Fibroblast of lung (primary cell): ENCODE results near the gene CCSER2. TPM values are rescaled to one million over a fixed set of nuclear protein-coding genes. Genes with fewer than 3 reads are reported as not detected.

Experiments
- DNase-seq, 2 donors: peaks; one replicate each; pipeline versions ENCODE4 v3.0.0 to v3.0.0-alpha.2; 2010; ENCODE audit warnings: low read depth in 2 of 2
- H2AFZ ChIP-seq: 2 replicates; pipeline ENCODE4 v1.5.1; 2012; ENCODE audit warnings: low read length, control low read depth, inconsistent platforms
- H3K27ac ChIP-seq: 2 replicates; pipeline ENCODE4 v1.5.1; 2011; ENCODE audit warnings: low read length, control low read depth; ENCODE audit not compliant: insufficient read depth
- H3K27me3 ChIP-seq: 2 replicates; pipeline ENCODE4 v1.5.1; 2011; ENCODE audit warnings: mild to moderate bottlenecking, low read length; ENCODE audit not compliant: control insufficient read depth, insufficient read depth
- H3K36me3 ChIP-seq: 2 replicates; pipeline ENCODE4 v1.5.1; 2011; ENCODE audit warnings: low read length; ENCODE audit not compliant: control insufficient read depth, insufficient read depth
- H3K4me1 ChIP-seq: 2 replicates; pipeline ENCODE4 v1.5.1; 2011; ENCODE audit warnings: low read length; ENCODE audit not compliant: control insufficient read depth, insufficient read depth; ENCODE audit errors: extremely low read depth
- H3K4me2 ChIP-seq: 2 replicates; pipeline ENCODE4 v1.5.1; 2011; ENCODE audit warnings: low read length, control low read depth; ENCODE audit not compliant: insufficient read depth; ENCODE audit errors: extremely low read depth
- H3K4me3 ChIP-seq, 4 experiments: fragments of 200-600 bp in 1 of 4; sonication (generic) in 1 of 4; replicated peaks in 1 of 4; 2 replicates each; pipeline ENCODE4 v1.5.1; 2011 to 2016; ENCODE audit warnings: low read length in 4 of 4, low read depth in 3 of 4, mild to moderate bottlenecking in 3 of 4, control low read depth in 2 of 4, inconsistent platforms in 1 of 4, mixed read lengths in 1 of 4; ENCODE audit not compliant: insufficient read depth in 1 of 4; ENCODE audit errors: control extremely low read depth in 1 of 4
- H3K79me2 ChIP-seq: 2 replicates; pipeline ENCODE4 v1.5.1; 2012; ENCODE audit warnings: mild to moderate bottlenecking, low read length, inconsistent platforms; ENCODE audit not compliant: control insufficient read depth, insufficient read depth
- H3K9ac ChIP-seq: 2 replicates; pipeline ENCODE4 v1.5.1; 2011; ENCODE audit warnings: mild to moderate bottlenecking, low read length, control low read depth; ENCODE audit not compliant: insufficient read depth
- H3K9me3 ChIP-seq: 2 replicates; pipeline ENCODE4 v1.5.1; 2012; ENCODE audit warnings: low read depth, low read length; ENCODE audit not compliant: control insufficient read depth, insufficient read depth
- H4K20me1 ChIP-seq: 2 replicates; pipeline ENCODE4 v1.5.1; 2011; ENCODE audit warnings: low read length; ENCODE audit not compliant: control insufficient read depth, insufficient read depth; ENCODE audit errors: extremely low read depth
- CTCF ChIP-seq, 2 donors: IDR thresholded peaks in 1 of 2; conservative IDR thresholded peaks in 1 of 2; 1 replicate in 1 of 2; 2 replicates in 1 of 2; pipeline ENCODE4 v1.5.1; 2011 to 2012; ENCODE audit warnings: low read length in 2 of 2, control low read depth in 1 of 2, inconsistent platforms in 1 of 2, low read depth in 1 of 2, mild to moderate bottlenecking in 1 of 2
- EZH2 ChIP-seq: IDR thresholded peaks from 2 replicates; pipeline ENCODE4 v1.5.1; 2012; ENCODE audit warnings: low read length, control low read depth, mild to moderate bottlenecking; ENCODE audit errors: missing control alignments
- polyA plus RNA-seq, 2 donors: library from polyadenylated mRNA; depleted of rRNA in 1 of 2; stranded (reverse) in 1 of 2; unstranded in 1 of 2; fragments of >200 nt; gene quantifications; 2 replicates each; pipeline ENCODE4 v1.2.1, GENCODE V29; 2011 to 2012; ENCODE audit warnings: missing spikeins in 1 of 2
- total RNA-seq: library from RNA; depleted of rRNA; stranded (reverse); fragments of >200 nt; gene quantifications from 2 replicates; pipeline ENCODE4 v1.2.1, GENCODE V29; 2014

CCSER2 gene
- total and polyA plus RNA-seq, 2 donors (not counting 1 experiment from before 2014, with no cell fraction given) = 28.2 to 65.4 TPM

- no peaks in the 10 kb centered on the region for H3K9me3 ChIP-seq
- no peaks in the 10 kb centered on the region for H3K79me2 ChIP-seq
- H3K4me1 ChIP-seq = peaks cover 3% of the 10 kb centered on the region
- TF ChIP-seq CTCF (conservative IDR thresholded peaks at IDR 0.05 in 1 of 2, IDR thresholded peaks at IDR 0.05 in 1 of 2; ENCODE audit: low read depth in 1 of 2, low read length in 2 of 2) (no peak), EZH2 (no peak)
- no peak overlapping the region for H3K27ac ChIP-seq
- H3K4me3 ChIP-seq = no peak overlapping the region
- peak; percentile 69 to 70 for DNase-seq
- no peaks in the 10 kb centered on the region for H3K36me3 ChIP-seq
- no peaks in the 10 kb centered on the region for H3K27me3 ChIP-seq
- no peak overlapping the region for H3K9ac ChIP-seq
- H3K4me2 ChIP-seq = no peak overlapping the region
- H2AFZ ChIP-seq = no peak overlapping the region
- H4K20me1 ChIP-seq = no peaks in the 10 kb centered on the region
Observed at GRCh38 chr10:84291384-84291783, 37.0 kb upstream of the CCSER2 start.

- Histone ChIP-seq H3K4me3 (no peak overlapping the region), H3K27me3 (no peaks in the 10 kb centered on the region), H3K27ac (no peak overlapping the region), H3K36me3 (no peaks in the 10 kb centered on the region), H2AFZ (no peak overlapping the region), H3K9ac (no peak overlapping the region), H4K20me1 (no peaks in the 10 kb centered on the region), H3K79me2 (no peaks in the 10 kb centered on the region), H3K9me3 (no peaks in the 10 kb centered on the region), H3K4me2 (no peak overlapping the region), H3K4me1 (peaks cover 3% of the 10 kb centered on the region)
- no peak for TF ChIP-seq EZH2
- TF ChIP-seq CTCF (conservative IDR thresholded peaks at IDR 0.05 in 1 of 2, IDR thresholded peaks at IDR 0.05 in 1 of 2; ENCODE audit: low read depth in 1 of 2, low read length in 2 of 2) = no peak
- DNase-seq = no peak
Observed at GRCh38 chr10:84292502-84292901, 35.9 kb upstream of the CCSER2 start.

GRCh38 chr10:84293171-84293570 is 35.2 kb upstream of the CCSER2 start:
- H3K27ac ChIP-seq = no peak overlapping the region
- H3K79me2 ChIP-seq = no peaks in the 10 kb centered on the region
- H3K36me3 ChIP-seq = no peaks in the 10 kb centered on the region
- no peaks in the 10 kb centered on the region for H3K9me3 ChIP-seq
- H3K4me2 ChIP-seq = no peak overlapping the region
- no peak overlapping the region for H3K9ac ChIP-seq
- H3K27me3 ChIP-seq = no peaks in the 10 kb centered on the region
- no peak for DNase-seq
- no peak for TF ChIP-seq EZH2
- no peak for TF ChIP-seq CTCF (conservative IDR thresholded peaks at IDR 0.05 in 1 of 2, IDR thresholded peaks at IDR 0.05 in 1 of 2; ENCODE audit: low read depth in 1 of 2, low read length in 2 of 2)
- H3K4me3 ChIP-seq = no peak overlapping the region
- no peaks in the 10 kb centered on the region for H4K20me1 ChIP-seq
- H3K4me1 ChIP-seq = peaks cover 3% of the 10 kb centered on the region
- no peak overlapping the region for H2AFZ ChIP-seq
